ENCODE results near the gene WDR90.

WDR90 gene

GRCh38 chr16:676913-677312 lies 27.7 kb downstream of the WDR90 start:
- Histone ChIP-seq H3K9me3 (ENCODE audit: severe bottlenecking) (no peaks in the 10 kb centered on the region), H3K36me3 (peaks cover 34% of the 10 kb centered on the region), H3K4me3 (ENCODE audit: low read depth, low read length) (no peak overlapping the region), H3K27me3 (ENCODE audit: insufficient read depth, low read depth, severe bottlenecking) (no peaks in the 10 kb centered on the region), H3K27ac (no peak overlapping the region)
- DNase-seq = no peak
- TF ChIP-seq, protein P1, sequence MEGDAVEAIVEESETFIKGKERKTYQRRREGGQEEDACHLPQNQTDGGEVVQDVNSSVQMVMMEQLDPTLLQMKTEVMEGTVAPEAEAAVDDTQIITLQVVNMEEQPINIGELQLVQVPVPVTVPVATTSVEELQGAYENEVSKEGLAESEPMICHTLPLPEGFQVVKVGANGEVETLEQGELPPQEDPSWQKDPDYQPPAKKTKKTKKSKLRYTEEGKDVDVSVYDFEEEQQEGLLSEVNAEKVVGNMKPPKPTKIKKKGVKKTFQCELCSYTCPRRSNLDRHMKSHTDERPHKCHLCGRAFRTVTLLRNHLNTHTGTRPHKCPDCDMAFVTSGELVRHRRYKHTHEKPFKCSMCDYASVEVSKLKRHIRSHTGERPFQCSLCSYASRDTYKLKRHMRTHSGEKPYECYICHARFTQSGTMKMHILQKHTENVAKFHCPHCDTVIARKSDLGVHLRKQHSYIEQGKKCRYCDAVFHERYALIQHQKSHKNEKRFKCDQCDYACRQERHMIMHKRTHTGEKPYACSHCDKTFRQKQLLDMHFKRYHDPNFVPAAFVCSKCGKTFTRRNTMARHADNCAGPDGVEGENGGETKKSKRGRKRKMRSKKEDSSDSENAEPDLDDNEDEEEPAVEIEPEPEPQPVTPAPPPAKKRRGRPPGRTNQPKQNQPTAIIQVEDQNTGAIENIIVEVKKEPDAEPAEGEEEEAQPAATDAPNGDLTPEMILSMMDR (IDR thresholded peaks at IDR 0.05; ENCODE audit: low read depth, low read length) = no peak

GRCh38 chr16:677316-678190 lies 28.4 kb downstream of the WDR90 start:
- Histone ChIP-seq H3K36me3 (peaks cover 34% of the 10 kb centered on the region), H3K27ac (no peak overlapping the region), H3K9me3 (ENCODE audit: severe bottlenecking) (no peaks in the 10 kb centered on the region), H3K4me3 (ENCODE audit: low read depth, low read length) (no peak overlapping the region), H3K27me3 (ENCODE audit: insufficient read depth, low read depth, severe bottlenecking) (no peaks in the 10 kb centered on the region)
- TF ChIP-seq, protein P1 (IDR thresholded peaks at IDR 0.05; ENCODE audit: low read depth, low read length) = no peak
- no peak for DNase-seq

- no peak for DNase-seq
- H3K4me3 ChIP-seq (ENCODE audit: low read depth, low read length) = no peak overlapping the region
- no peaks in the 10 kb centered on the region for H3K9me3 ChIP-seq (ENCODE audit: severe bottlenecking)
- no peaks in the 10 kb centered on the region for H3K27me3 ChIP-seq (ENCODE audit: insufficient read depth, low read depth, severe bottlenecking)
- H3K36me3 ChIP-seq = peaks cover 34% of the 10 kb centered on the region
- TF ChIP-seq, protein P1 (IDR thresholded peaks at IDR 0.05; ENCODE audit: low read depth, low read length) = no peak
- peak overlapping the region; percentile 92 for H3K27ac ChIP-seq
These were observed 29.2 kb downstream of the WDR90 start for GRCh38 chr16:678209-678857.

DNA sequence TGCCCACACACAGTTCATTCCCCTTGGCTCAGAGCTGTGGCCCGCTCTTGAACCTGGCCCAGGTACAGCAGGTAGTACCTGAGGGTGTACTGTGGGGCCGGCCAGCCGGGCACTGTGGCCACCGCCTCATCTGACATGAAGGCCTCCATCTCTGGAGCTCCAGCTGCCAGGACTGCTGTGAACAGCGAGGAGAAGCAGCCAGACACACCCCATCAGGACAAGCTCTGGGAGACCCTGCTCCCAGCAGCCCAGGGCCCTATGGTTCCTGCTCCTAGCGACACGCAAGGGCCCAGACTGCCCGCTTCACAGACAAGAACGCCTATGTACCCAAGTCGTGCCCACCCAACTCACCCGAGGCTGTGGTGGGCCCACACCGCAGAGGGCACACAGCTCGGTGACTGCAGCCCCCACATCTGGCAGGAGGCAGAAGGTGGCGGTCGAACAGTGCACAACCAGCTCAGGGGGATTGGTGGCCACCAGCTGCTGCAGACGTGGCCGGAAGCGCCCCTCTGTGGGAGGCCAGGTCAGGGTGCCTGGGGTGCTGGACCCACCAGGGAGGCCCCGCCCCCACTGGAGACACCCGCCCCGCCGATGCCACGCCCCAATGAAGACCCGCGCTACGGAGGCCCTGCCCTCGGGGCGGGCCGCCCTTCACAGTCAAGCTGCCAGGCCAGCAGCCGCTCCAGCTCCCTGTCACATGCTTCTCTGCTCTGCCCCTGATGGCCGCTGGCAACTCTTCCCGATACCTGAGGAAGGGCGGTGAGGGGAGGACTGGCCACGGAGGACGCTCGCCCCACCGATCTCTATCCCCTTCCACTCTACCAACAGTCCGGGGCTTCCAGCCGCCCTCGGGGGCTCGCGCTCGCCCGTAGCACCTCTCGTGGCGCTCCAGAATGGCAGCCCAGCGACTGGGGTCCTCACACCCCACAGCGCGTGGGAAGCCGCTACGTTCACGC lies 30.0 kb downstream of the WDR90 start:
- no peaks in the 10 kb centered on the region for H3K27me3 ChIP-seq (ENCODE audit: insufficient read depth, low read depth, severe bottlenecking)
- H3K27ac ChIP-seq = peak overlapping the region; percentile 92
- TF ChIP-seq, protein P1 (IDR thresholded peaks at IDR 0.05; ENCODE audit: low read depth, low read length) = no peak
- H3K9me3 ChIP-seq (ENCODE audit: severe bottlenecking) = no peaks in the 10 kb centered on the region
- peak overlapping the region; percentile 52 for H3K4me3 ChIP-seq (ENCODE audit: low read depth, low read length)
- peak; percentile 89 for DNase-seq
- peaks cover 33% of the 10 kb centered on the region for H3K36me3 ChIP-seq

DNA sequence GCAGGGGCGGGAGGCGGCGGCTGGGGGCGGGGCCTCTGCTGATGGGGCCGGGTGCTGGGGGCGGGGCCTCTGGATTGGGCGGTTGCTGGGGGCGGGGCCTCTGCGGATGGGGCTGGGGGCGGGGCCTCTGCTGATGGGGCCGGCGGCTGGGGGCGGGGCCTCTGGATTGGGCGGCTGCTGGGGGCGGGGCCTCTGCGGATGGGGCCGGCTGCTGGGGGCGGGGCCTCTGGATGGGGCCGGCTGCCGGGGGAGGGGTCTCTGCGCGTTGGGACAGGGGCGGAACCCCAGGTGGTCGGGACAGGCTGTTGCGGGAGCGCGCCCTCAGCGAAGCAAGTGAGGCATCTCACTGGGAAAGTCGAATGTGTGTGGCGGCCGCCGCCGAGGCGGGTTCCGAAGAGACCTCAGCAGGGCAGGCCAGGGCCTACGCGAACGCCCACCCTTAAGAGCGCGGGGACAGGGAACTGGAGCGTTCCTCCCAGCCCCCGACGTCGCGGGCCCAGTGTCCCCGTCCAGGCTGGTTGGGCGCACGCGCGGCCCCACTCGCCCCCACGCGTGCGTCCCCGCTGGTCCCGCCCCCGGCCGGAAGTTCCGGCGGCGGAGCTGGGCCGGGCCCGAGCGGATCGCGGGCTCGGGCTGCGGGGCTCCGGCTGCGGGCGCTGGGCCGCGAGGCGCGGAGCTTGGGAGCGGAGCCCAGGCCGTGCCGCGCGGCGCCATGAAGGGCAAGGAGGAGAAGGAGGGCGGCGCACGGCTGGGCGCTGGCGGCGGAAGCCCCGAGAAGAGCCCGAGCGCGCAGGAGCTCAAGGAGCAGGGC lies 30.9 kb downstream of the WDR90 start, which contains the start of gene STUB1:
Gene STUB1, plus strand, starts transcription at position 597 of the 811 bp plus-strand sequence. Its CDS starts 116 bp downstream, at position 713.
- H3K36me3 ChIP-seq = peaks cover 34% of the 10 kb centered on the region
- DNase-seq = peak; percentile 94
- no peaks in the 10 kb centered on the region for H3K9me3 ChIP-seq (ENCODE audit: severe bottlenecking)
- peak within 1 kb of the TSS; percentile 92 for H3K27ac ChIP-seq
- H3K4me3 ChIP-seq (ENCODE audit: low read depth, low read length) = peak within 1 kb of the TSS; percentile 76
- no peaks in the 10 kb centered on the region for H3K27me3 ChIP-seq (ENCODE audit: insufficient read depth, low read depth, severe bottlenecking)
- TF ChIP-seq, protein P1 (IDR thresholded peaks at IDR 0.05; ENCODE audit: low read depth, low read length) = no peak
